HG02759 (cell line): Measurements from ENCODE around the gene CLTA.
"Not testable (repeated sequence)": the region's sequence is repeated elsewhere in the genome, so short reads cannot be mapped to it uniquely, and the experiment has no call there.

Experiments
- ATAC-seq: cut with Tn5 transposase; IDR thresholded peaks from one replicate; pipeline ENCODE4 v1.9.1; 2021; ENCODE audit warnings: mild to moderate bottlenecking, moderate library complexity; ENCODE audit not compliant: unreplicated experiment

CLTA gene

DNA sequence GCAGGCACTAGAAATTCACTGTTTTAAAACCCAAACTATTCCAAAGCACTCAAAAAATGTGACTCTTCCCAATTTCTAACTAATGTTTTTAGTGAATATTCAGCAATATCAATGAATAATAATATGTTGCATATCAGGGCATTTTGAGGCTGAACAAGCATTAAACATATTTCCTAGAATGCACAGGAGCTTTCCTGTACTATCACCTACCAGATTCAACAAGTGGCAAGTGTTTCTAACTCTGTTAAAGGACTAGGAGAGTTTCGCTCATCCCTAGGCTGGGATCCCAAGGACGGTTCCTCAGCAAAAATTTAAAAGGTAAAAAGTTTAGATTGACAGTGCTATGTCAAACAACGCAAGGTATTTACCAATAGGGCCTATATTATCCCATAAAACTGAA lies 46.5 kb downstream of the CLTA start:
- ATAC-seq = no peak

DNA sequence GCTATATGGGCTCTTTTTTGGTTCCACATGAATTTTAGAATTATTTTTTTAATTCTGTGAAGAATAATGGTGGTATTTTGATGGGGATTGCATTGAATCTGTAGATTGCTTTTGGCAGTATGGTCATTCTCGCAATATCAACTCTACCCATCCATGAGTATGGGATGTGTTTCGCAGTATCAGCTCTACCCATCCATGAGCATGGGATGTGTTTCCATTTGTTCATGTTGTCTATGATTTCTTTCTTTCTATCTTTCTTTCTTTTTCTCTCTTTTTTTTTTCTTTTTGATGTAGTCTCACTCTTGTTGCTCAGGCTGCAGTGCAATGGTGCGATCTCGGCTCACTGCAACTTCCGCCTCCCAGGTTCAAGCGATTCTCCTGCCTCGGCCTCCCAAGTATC lies 48.5 kb downstream of the CLTA start:
- ATAC-seq = not testable (repeated sequence)

DNA sequence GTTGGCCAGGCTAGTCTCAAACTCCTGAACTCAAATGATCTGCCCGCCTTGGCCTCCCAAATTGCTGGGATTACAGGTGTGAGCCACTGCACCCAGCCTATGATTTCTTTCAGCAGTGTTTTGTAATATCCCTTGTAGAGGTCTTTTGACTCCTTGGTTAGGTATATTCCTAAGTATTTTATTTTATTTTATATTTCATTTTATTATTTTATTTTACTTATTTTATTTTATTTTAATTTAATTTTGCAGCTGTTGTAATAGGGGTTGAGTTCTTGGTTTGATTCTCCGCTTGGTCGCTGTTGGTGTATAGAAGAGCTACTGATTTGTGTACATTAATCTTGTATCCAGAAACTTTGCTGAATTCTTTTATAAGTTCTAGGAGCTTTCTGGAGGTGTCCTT lies 49.0 kb downstream of the CLTA start:
- ATAC-seq = not testable (repeated sequence)

DNA sequence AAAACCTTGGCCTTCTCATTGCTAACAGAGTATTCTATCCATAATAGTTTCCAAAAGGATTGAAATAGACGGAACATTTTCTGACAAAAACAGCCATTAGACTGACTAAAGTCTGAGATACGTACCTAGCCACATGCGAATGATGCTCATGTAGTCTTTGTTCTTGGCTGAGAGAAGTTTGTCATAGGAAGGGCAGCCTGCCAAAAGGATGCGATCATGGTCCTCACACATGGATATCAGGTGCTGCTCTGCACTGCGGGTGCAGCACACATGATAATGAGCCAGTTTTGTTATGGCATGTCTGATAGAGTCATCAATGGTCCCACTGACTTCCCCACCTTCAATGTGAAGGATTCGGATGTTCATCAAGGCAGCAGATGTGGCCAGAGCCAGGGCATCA lies 55.2 kb downstream of the CLTA start:
- ATAC-seq = no peak

DNA sequence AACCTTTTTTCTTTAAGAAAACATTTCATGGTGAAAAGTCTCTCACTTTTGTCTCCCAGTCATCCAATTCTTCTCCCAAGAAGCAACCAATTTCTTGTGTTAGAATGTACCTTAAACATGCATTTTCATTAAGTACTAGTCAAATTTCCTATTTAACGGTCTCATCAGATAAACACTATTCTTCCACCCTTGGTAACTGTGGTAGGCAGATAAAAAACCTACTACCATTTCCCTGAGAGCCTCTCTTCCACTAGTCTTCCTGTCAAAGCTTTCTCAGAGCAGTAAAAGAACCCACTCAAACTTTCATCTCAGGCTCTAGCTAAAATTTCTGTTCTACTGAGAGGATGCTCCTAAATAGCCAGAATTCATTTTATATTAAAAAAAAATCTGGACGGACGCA lies 56.6 kb downstream of the CLTA start:
- ATAC-seq = no peak

DNA sequence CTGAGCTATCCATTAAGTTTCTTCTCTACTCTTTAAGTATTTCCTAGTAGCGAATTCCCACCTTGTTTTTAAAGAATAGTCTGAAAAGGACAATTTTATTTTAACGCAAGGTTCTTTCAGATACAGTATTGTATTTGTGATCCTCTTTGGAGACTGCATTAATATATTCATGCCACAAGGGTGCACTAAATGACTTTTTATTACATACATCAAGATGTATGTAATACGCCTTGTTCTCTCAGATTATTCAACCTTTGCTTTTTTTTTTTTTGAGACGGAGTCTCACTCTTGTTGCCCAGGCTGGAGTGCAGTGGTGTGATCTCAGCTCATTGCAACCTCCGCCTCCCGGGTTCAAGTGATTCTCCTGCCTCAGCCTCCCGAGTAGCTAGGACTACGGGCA lies 57.3 kb downstream of the CLTA start:
- not testable (repeated sequence) for ATAC-seq

DNA sequence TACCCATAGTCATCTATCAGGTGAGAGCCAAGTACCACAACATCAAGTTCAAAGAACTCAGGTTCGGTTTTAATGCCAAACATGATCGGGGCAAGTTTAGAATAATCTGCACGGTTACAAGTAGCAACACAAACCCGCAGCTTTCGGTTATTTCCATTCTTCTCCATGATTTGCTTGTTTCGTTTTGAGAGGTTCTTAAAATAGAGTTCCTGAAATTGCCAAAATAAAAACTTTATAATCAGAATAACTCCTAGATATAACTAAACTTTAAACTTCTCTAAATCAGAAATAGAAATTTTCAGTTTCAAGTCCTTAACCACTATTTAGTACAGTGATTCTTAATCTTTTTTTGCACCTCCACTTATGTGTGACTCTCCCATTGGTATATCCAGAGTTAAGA lies 58.5 kb downstream of the CLTA start:
- no peak for ATAC-seq

DNA sequence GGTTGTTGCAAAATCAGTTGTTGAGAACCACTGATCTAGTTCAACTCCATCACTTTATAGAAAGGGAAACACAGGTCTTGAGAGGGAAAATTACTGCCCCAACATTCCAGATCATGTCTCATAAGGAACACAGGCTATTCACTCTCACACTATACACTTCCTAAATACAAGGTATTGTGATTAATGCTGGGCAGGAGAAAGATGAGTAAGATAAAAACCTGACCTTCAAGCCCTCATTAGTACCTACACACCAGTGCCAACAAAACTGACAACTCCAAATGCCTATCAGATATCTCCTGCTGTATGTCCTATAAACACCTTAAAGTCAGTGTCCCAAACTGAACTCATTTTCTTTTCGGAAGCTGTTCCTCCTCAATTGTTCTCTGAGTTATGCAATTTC lies 59.4 kb downstream of the CLTA start:
- ATAC-seq = no peak

DNA sequence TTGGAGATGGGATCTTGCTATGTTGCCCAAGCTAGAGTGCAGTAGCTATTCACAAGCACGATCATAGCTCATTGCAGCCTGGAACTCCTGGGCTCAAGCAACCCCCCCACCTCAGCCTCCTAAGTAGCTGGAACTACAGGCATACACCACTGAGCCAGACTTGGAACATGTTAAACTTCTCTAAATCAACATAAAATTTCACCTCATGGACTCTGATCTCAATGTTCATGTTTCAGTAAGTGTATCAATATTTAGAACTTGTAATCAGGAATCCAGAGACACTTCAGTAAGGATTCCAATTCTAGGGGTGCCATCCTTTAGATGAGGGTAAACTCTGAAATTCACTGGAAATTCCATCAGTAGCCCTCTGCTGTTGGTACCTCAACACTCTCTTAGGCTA lies 60.7 kb downstream of the CLTA start:
- no peak for ATAC-seq

DNA sequence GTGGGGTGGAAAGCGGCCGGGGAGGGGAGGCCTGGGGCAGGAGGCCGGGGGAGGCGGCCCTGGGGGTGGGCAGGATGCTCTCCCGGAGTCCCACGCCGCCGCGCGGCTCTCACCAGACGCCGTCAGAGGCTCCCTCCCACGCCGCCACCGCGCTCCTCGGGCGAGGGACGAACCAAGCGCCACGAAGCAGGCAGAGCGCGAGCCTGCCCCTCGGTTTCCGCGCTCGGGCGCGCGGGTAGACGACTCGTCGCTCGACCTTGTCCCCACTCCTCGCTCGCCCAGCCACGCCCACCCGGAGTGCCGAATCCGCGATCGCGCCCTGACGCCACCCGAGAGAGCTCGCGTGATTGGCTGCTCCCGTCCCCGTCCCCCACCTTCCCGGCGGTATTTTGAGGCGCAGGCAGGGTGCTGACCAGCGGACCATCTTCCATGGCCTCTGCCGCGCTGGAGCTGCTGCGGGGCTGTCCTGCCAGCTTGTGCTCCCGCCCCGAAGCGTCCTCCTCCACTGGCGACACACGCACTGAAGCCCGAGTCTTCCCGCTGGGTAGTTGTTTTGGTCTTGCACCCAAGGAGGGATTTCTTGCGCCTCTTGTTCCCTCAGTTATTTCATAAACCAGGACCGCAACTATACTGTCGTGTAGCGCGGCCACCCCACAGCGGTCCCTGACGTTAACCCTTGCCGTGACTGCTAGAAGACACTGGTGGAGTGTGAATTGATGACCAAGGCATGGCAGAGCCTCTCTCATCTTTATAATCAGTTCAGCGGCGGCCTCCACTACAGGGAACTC lies 67.7 kb downstream of the CLTA start, which contains the start of gene GNE:
Gene GNE (minus strand): TSS at position 241 of the 788 bp plus-strand sequence. CDS start 9,093 bp downstream, outside the sequence.
- peak; percentile 89 for ATAC-seq

DNA sequence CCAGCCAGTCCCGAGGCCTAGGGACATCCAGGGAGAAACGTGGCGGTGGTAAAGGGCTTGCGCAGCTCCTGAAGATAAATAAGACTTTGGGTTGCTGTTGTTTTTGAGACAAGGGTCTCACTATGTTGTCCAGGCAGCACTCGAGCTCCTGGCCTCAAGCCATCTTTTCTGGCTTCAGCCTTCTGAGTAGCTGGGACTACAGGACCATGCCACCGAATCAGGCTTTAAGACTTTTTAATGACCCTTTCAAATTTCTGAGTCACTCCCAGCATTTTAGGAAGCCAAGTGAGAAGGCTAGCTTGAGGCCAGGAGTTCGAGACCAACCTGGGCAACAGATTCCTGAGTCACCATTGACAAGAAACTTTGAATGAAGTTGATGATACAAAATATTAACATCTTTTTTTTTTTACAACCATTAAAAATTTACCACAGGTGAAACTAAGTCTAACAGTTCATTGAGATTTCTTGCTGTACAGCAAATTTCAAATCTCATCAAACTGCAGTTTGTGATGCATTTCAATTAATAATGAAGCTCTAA lies 68.3 kb downstream of the CLTA start:
- no peak for ATAC-seq
